ENCODE measurements around the gene NKX2-2.

NKX2-2 gene

GRCh38 chr20:21521596-21522480 lies 8.0 kb upstream of the NKX2-2 start:
- DNase-seq, result no peak

DNA sequence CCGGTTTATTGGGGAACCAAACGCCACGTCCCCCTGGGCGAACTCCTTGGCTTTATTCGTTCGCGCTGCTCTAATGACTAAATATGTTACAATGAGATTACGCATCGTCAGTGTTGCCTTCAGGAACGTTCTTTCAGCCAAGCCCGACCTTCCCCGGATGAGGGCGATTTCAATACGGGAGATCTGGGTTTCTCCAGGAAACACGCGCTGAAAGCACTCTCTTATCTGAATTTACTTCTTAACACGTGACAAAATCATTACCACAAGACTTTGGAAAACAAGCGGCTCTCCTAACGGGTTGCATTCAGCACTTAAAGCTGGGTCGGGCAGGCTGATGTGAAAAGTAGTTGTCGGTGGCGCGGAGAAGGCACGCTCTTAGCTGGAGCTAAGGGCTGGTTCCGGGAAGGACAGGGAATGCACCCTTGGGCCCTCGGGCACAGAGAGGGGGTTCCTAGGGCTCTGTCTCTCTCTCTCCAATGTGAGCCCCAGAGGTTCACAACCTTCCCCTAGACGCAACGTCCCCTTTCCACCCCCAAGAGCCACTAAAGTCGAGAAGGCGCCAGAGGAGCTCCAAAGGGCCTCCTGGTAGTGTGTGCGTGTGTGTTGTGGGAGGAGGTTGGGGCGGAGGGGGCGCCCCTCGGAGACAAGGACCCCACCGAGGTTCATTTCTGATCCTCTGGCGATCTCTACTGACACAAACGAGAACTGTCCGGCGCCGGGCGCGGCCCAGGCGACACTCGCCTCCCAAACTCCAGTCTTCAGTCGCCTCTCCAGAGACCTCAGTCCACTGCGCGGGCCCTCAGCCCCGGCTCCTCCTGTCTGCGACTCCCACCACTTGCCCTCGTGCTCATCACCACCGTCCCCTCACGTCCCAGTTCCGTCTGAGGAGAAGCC lies 7.1 kb upstream of the NKX2-2 start:
- no peak for DNase-seq

DNA sequence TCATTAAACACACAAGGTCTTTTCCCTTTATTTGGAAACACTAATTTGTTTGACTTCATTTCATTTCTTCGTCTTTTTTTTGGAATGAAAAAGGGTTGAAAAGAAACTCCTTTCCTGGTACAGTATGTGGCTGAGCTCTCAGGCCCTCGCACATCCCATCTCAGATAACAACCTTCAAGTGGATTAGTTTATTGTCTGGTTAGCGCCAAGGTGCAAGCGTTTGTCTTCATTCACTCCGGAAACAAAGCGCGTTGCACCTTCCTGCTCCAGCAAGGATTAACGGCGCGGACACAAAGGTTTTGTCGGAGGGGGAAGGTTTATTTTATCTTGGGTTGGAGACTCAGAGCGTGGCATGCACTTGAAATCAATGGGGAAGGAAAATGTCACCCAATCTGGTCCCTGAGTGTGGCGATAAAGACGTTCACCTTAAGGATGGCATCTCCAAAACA lies 5.3 kb upstream of the NKX2-2 start:
- DNase-seq, result no peak

DNA sequence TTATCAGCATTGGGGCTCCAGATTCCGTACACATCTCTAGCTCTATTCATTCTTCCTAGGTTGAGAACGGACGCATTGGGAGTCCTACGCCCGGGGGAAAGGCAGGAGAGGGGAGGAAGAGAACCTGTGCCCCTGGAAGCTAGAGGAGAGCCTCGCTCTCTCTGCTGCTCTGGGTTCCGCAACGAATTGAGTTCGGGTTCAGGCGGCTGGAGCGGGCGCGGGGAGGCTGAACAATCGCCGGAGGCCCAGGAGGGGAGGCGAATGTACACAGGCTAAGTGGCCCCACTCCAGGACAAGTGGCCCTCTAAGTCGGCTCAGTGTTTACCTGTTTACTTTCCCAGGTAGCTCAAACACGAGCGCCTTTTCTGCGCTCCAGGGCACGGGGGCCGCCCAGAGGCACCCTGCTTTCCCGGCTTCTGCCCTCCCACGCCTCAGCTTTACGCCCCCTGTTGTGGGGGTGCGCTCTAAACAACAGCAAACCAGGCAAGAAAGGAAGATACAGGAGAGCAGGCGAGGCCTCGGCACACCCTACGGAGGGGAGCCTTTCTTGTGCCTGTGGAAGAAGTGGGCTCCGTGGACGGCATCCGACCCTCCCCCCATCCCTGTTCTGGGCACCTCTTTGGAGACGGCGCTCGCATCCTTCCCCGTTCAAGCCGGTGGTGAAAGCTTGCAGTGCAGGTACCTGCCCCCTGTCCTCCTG lies 4.6 kb upstream of the NKX2-2 start:
- DNase-seq, result no peak

DNA sequence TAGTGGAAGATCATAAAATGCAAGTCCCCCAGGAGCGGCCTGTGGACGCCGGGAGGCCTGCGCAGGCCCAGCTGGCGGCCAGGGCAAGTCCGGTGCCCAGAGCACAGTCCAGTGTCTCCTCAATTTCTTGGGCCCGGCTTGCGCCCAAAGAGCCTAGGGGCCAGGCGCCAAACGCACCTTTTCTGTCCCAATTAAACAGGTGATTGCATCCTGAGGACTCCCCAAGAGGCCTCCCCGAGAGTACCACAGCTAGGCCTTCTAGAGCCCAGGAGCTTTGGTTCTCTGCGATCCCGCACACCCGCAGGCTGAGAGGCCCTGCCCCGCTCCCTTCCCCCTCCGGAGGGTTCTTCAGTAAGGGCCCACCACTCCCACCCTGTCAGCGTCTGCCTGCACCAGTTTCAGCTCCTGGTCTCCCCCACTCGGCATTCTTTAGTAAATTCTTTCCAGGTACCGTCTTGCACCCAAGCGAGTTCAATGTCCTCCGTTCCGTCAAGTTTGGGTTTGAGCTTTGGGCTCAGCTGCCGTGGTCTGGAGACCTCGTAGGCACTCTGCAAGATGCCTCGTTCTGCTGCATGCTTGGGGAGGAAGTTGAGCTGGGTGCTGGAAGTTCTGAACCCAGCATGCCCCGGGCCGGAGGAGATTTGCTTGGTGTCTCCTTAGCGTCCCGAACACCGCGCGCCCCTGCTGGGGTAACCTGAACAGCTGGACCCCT lies 3.9 kb upstream of the NKX2-2 start:
- DNase-seq, result no peak

DNA sequence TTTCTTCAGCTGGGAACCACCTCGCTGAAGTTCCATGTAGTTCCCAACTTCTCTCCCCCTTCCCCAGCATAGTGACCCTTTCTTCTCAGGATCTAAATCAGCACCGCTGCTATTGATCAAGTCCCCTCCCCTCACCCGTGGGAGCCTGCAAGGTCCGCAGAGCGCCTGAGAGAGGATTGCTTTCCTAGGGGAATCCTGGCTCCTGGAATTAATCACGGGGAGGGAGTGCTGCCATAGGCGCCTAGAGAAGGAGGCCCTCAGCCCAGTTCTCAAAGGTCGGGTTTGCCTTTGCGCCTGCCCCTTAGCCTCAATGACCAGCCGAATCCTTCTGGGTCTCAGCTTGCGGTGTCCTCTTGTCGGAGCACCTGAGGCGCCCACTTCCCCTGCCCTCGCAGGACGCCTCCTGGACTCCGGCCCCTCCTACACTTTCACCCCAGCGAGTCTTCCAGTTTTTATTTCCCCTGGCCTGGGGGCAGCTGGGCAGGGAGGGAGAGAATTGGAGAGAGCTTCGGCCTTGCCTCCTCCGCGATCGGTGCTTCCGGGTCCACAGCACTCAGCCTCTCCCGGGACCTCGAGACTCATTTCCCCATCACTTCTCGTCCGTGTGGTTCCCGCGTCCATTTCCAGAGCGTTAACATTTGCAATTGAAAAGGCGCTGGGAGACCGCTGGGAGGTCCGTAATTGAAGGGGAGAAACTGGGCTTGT lies 3.1 kb upstream of the NKX2-2 start:
- no peak for DNase-seq

DNA sequence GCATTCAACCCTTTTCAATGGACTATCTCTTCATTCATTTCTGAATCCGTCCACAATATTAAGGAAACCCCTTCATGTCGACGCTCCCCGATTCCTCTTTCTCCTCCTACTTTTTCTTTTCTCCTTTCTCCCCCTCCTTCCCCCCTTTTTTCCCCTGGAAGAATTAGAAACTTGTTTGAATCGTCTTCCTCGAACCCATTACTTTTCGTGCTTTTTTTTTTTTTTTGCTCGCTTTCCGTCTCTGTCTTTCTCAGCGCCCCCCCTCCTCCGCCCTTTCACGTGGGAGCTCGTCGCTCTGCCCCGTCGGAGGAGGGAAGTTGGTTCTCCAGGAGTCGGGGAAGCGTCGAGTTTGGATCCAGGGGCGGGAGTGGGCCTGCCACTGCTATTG lies 2.3 kb upstream of the NKX2-2 start:
- DNase-seq, result no peak

DNA sequence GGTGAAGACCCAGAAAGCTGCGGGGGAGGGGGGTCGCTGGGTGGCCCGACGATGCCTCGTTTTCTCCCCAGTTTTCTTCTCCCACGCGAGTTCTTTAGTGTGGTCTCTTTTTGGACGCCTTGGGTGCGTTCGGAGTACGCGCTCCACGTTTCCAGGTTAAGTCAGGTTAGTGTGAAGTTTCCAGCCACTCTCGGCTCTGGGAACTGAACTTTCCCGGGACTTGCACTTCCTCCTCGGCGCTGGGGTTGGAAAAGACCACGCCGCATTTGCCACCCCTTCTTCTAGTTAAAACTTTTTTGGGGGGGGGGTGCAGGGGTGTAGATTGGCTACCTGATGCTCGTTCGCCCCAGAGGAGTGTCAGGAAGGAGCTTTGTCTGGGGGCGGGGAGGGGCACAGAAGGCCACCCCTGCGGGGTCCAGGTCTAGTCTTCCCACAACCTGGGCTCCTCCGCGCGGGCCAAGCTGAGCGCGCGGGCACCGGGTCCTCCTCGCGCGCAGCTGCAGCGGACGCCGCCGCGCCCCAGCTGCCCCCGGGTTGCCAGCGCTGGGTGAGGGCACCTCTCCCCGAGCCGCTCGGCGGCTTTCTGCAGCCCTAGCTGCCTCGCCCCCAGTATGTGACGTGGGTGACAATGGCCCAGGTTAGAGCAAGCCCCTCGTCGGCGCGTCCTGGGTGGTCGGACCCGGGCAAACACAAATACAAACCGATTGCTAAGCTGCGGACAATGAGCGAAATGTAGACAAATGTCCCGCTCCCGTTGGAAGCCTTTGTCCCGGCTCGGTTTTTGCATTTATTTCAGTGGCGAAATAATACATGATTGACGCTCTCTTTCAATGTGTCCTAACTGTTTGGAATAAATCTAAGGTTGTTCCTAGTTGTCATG lies 1.7 kb upstream of the NKX2-2 start:
- DNase-seq, result no peak

- no peak for DNase-seq
Observed at GRCh38 chr20:21514553-21515251, 838 bp upstream of the NKX2-2 start.

DNA sequence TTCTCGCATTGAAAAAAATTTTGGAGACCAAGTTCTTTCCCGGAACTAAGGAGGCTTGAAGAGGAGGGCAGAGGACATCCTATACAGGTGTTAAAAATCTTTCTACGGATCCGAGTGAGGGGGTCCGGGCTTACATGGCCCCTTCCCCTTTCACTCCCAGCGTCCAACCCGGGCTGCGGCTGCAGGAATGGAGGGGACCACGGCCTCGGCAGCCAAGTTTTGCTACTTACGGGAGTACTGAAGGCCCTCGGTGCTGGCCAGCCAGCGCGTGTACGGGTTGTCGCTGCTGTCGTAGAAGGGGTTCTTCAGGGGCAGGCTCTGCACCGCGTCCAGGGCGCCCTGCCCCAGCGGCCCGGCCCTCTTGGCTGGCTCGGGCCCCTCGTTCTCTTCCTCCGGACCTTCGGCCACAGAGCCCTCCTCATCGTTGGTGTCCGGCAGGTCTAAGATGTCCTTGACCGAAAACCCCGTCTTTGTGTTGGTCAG lies 642 bp downstream of the NKX2-2 start:
- DNase-seq, result no peak

DNA sequence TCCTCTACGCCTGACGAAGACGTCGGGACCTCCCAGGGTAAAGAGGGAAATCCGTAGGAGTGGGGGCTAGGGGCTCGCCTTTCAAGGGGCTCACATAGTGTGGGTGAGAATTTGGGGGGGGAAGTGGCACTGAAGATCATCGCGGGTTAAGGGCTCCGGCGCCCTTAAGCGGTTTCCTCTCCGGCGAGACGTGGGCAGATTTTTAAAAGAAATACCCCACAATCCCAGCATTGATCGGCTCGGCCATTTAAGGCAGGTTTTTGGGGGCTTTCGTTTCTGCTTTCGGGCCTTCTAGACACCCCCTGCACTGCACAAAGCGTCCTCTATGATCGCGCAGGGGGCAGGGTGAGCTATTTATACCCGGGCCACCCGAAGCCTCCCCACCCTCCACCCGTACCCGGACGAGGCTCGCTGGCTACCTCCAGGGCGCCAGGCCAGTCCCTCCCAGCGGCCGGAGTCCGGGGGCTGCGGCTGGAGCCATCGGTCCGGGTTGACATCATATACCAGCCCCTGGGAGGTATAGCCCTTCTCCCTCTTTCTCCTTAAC lies 1.2 kb downstream of the NKX2-2 start:
- no peak for DNase-seq

GRCh38 chr20:21511850-21512633 lies 1.8 kb downstream of the NKX2-2 start:
- no peak for DNase-seq

GRCh38 chr20:21511485-21511849 lies 2.4 kb downstream of the NKX2-2 start:
- no peak for DNase-seq

- no peak for DNase-seq
Observed at GRCh38 chr20:21510414-21511384, 3.2 kb downstream of the NKX2-2 start.

DNA sequence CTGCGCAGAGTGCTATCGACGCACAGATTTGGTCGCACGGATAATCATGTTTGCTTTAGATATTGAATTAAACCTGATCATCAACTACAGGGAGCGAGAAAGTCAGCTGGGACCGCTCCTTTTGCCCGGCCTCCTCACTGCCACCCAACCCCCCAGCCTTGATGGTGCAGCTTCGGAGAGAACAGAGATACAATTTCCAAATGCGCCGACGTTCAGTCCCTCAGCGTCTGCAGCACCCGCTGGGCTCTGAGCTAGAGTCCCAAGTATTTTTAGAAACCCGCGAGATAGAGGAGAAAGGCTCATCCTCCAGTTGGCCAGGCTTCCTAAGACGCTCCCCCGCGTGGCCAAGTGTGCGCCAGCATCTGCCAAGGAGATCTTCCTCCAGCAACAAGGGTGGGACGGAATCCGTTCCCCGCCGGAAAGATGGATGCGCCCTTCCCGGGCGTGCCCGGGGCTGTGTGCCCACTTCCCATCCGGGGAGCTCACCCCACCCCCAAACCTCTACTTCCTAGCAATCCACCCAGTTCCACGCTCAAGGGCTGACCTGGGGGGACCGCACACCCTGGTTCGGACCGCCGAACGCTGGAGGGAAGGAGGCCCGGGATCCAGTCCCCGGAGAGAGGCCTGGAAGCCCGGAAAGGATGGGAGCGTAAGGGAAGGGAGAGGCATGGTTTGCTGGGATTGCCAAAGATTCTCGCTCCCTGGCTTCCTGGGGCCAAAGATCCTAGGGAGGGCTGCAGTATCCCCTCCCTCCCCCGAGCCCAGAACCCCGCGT lies 4.1 kb downstream of the NKX2-2 start:
- DNase-seq, result no peak

DNA sequence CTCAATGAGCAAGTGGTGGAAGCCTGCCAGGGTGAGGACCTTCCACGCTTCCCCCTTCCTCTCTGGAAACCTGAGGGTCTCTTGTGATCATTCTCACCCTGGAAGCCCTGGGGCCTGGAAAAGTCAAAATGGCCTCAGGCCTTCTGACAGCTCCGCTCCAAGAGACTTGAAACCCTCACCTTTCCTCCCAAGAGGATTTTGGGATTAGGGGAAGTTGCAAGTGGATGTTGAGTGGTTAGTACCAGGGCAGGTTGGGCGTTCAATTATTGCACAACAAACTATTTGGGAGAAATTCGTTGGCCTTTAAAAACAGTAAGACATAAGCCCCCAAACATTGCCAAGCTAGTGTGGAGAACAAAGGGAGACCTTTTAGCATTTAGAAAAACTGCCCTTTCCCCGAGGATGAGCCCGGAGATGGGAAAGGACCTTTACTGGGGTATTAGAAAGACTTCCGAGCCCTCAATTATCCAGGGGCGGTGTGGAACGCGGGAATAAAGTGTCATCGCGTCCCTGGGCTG lies 4.7 kb downstream of the NKX2-2 start:
- DNase-seq, result no peak
